ENCODE results near the gene CENPO. TPM values are rescaled to one million over a fixed set of nuclear protein-coding genes. Genes with fewer than 3 reads are reported as not detected.

The CENPO gene
- total and polyA plus RNA-seq, 2 of the 4 experiments (the other 2 are of a cell fraction), result 20.1 to 27.2 TPM

- TF ChIP-seq SMC3 (IDR thresholded peaks at IDR 0.05; ENCODE audit: low read depth, low read length), result no peak
These were observed 39.9 kb downstream of the CENPO start (continued) for GRCh38 chr2:24832931-24833701.

DNA sequence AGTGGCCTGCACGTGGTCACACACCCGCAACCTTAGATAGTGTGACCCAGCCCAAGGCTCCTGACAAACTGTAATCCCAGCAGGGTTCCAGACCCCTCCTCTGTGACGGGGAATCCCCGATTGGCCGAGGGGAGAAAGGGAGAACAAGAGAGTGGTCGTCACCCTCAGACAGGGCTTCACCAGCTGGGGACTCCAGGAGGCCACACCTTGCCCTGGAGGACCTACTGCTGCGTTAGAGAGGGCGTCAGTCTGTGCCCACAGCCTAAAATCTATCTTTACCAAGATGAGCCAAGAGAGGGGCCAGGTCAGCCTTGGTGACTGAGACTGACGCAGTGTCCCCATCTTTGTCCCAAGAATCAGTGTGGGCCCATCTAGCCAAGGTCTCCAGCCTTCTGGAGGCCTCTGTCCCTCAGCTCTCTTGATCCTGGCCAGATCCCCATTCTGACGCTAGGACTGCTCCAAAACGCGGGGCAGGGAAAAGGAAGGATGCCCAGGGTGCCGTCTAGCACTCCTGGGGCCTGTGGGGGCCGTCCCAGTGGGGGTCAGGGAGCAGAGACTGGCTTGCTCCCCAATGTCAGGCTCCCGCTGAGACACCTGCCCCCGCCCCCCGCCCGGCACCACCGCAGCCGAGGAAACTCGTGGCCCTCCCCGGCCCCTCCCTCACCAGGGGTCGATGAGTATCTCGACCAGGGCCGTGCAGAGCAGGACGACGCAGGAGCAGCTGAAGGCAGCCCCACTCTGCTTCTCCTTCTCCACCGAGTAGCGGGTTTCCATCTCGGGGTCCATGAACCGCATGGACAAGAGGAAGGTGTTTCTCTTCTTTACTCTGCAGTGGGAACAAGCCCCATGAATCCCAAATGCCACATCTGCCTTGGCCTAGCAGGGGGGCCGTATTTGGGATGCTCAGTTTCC lies 40.9 kb downstream of the CENPO start:
- Histone ChIP-seq H4K91ac (ENCODE audit: insufficient read depth, low read depth, low read length) (no peak overlapping the region), H2AK5ac (ENCODE audit: low read depth, low read length) (no peak overlapping the region), H4K8ac (ENCODE audit: low read depth in 2 of 2, low read length in 2 of 2) (no peak overlapping the region), H3K9me3 (ENCODE audit: control insufficient read depth, insufficient read depth, low read length) (no peaks in the 10 kb centered on the region), H3K56ac (ENCODE audit: extremely low read depth, insufficient read depth, low read length) (no peak overlapping the region), H3K4me3 (ENCODE audit: insufficient read depth, low read depth, low read length) (no peak overlapping the region), H4K20me1 (ENCODE audit: insufficient read depth, low read length) (no peaks in the 10 kb centered on the region), H3K4me1 (ENCODE audit: control insufficient read depth, insufficient read depth, low read length) (no peaks in the 10 kb centered on the region), H3K4ac (ENCODE audit: low read depth, low read length) (no peak overlapping the region), H3K27ac (ENCODE audit: insufficient read depth, low read length) (no peak overlapping the region), H3K14ac (replicated peaks; ENCODE audit: low read depth, low read length) (no peak overlapping the region), H2BK120ac (ENCODE audit: low read depth, low read length) (no peak overlapping the region), H4K5ac (ENCODE audit: low read depth, low read length) (no peak overlapping the region), H3K79me1 (ENCODE audit: low read depth in 1 of 2, low read length in 2 of 2) (no peaks in the 10 kb centered on the region), H2BK5ac (ENCODE audit: low read depth, low read length, poor library complexity, severe bottlenecking) (no peak overlapping the region), H2BK20ac (ENCODE audit: low read depth, low read length) (no peak overlapping the region), H3K23ac (ENCODE audit: low read depth, low read length) (no peak overlapping the region), H3K27me3 (ENCODE audit: control insufficient read depth, insufficient read depth, low read length) (no peaks in the 10 kb centered on the region), H3K36me3 (ENCODE audit: control insufficient read depth, insufficient read depth, low read length) (peaks cover 32% of the 10 kb centered on the region), H2BK15ac (ENCODE audit: low read depth, low read length) (no peak overlapping the region), H2AFZ (replicated peaks; ENCODE audit: low read length, poor library complexity) (no peak overlapping the region), H3K9me1 (ENCODE audit: insufficient read depth, low read length) (0 out of 2 replicates have a peak, but pooled peaks cover 3% of the 10 kb centered on the region), H3K18ac (ENCODE audit: low read depth, low read length) (no peak overlapping the region), H3K4me2 (ENCODE audit: low read depth, low read length) (no peak overlapping the region), H2AK9ac (replicated peaks; ENCODE audit: low read depth, low read length, poor library complexity) (peak overlapping the region; percentile 77), H3K9ac (ENCODE audit: low read depth, low read length) (no peak overlapping the region)
- in situ Hi-C loops (cut with MboI; ENCODE audit: low sequenced_read_pairs), result no loop called here
- ATAC-seq (ENCODE audit: low read depth) (no peak), DNase-seq (no peak)
- BruUV-seq (replicated peaks), result no TSS peak
- ChIA-PET POLR2A (ENCODE audit: unreplicated experiment) (no interaction called here), CTCF (interaction anchor here (0.5 kb wide), 1 partner anchor 600 kb away, joined by 7 read pairs; no protein-coding TSS in a partner anchor)
- no peak for TF ChIP-seq NFE2L2 (IDR thresholded peaks at IDR 0.05; ENCODE audit: low read depth, low read length)
- TF ChIP-seq RAD21 (IDR thresholded peaks at IDR 0.05; ENCODE audit: low read length), result no peak
- TF ChIP-seq RCOR1 (IDR thresholded peaks at IDR 0.05; ENCODE audit: insufficient replicate concordance, low read length), result no peak
- TF ChIP-seq CEBPB (IDR thresholded peaks at IDR 0.05; ENCODE audit: low read depth, low read length), result no peak
- TF ChIP-seq, protein P1, sequence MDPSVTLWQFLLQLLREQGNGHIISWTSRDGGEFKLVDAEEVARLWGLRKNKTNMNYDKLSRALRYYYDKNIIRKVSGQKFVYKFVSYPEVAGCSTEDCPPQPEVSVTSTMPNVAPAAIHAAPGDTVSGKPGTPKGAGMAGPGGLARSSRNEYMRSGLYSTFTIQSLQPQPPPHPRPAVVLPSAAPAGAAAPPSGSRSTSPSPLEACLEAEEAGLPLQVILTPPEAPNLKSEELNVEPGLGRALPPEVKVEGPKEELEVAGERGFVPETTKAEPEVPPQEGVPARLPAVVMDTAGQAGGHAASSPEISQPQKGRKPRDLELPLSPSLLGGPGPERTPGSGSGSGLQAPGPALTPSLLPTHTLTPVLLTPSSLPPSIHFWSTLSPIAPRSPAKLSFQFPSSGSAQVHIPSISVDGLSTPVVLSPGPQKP (IDR thresholded peaks at IDR 0.05; ENCODE audit: borderline replicate concordance, low read depth, low read length), result no peak
- dilution Hi-C loops (cut with HindIII; ENCODE audit: low sequenced_read_pairs, unreplicated experiment), result no loop called here
- intact Hi-C loops (cut with micrococcal nuclease), result loop anchor here (10.0 kb wide), 2 partner anchors 291 to 361 kb away; no protein-coding TSS in a partner anchor
- WGBS, 2 experiments (ENCODE audit: extremely low coverage in 2 of 2, insufficient read length in 1 of 2), result 88% methylated on average over 7 of the region's 32 CpGs; no CpG with 5 or more reads in 1 of the 2 experiments
